ENCODE results near the gene AKAP14. TPM values are rescaled to one million over a fixed set of nuclear protein-coding genes. Genes with fewer than 3 reads are reported as not detected.
"Not testable (repeated sequence)": the region's sequence is repeated elsewhere in the genome, so short reads cannot be mapped to it uniquely, and the experiment has no call there.

Gene AKAP14
- total RNA-seq, 1 donor from 2014 or later: not detected

DNA sequence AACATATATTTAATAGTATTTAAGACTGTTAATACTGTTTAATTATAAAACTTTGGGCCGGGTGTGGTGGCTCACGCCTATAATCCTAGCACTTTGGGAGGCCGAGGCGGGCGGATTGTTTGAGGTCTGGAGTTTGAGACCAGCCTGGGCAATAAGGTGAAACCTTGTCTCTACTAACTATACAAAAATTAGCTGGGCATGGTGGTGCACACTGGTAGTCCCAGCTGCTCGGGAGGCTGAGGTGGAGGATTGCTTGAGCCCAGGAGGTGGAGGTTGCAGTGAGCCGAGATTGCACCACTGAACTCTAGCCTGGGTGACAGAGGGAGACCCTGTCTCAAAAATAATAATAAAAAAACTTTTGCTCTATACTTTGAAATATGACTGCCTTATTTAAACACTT is 26.7 kb downstream of the AKAP14 start:
- not testable (repeated sequence) for DNase-seq (ENCODE audit: low spot score)

DNA sequence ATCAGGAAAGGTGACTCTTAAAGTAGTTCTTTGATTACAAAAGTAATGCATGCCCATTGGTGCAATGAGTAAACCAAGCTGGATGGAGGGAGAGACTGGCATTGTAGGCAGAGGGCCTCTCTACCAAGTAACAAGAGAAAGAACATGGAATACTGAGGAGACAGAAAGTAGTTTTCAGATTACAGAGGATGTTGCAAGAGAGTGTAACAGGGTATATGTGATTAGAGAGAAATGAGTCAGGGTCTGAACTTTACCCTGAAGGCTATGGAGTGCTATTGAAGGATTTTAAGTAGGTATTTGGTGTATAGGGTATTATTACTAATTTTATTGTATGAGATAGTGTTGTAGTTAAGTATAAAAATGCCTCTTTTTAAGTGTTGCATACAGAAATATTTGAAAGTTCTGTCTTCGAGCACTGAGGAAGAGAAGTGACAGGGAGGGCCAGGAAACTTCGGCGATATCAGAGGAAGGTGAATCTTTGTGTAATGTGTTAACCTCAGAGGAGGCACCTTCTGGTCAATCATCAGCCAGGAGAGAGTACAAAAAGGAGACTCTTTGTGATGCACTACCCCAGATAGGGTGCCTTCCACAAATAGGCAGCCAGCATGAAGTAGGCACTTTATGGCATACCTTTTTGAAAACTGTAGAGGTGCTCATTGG is 39.7 kb downstream of the AKAP14 start:
- no peak for DNase-seq (ENCODE audit: low spot score)

DNA sequence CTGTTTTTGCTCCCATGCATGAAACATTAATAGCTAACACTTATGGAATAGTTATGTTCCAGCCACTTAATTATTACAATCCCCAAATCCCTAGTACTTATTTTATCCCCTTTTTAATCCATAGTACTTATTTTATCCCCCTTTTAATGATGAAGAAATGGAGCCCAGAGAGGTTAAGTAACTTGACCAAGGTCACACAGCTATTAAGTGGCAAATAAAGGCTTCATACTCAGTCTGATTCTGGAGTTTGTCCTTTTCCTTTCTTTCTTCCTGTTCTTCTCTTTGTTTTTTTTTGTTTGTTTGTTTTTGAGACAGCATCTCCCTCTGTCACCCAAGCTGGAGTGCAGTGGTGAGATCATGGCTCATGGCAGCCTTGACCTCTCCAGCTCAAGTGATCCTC is 45.6 kb downstream of the AKAP14 start:
- DNase-seq (ENCODE audit: low spot score): no peak

DNA sequence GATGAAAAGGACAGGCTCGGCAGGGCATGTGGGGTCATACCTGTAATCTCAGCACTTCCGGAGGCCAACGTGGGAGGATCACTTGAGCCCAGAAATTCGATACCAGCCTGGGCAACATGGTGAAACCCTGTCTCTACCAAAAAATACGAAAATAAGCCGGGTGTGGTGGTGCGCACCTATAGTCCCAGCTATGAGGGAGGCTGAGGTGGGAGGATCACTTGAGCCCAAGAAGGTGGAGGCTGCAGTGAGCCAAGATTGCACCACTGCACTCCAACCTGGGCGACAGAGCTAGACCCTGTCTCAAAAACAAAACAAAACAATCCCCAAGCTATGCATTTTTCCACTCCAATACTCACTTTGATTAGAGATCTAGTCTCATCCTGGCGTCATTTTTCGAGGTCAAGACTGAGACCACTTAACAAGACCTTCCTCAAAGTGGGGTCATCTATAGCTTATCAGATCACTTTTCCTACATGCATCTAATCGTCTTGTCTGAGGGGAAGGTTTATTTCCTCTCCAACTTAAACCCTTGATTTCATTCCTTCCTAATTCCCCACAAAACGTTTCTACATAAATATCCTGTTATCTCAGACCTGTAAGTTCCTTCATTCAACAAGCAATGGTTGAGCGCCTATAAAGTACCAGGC is 46.6 kb downstream of the AKAP14 start:
- no peak for DNase-seq (ENCODE audit: low spot score)

DNA sequence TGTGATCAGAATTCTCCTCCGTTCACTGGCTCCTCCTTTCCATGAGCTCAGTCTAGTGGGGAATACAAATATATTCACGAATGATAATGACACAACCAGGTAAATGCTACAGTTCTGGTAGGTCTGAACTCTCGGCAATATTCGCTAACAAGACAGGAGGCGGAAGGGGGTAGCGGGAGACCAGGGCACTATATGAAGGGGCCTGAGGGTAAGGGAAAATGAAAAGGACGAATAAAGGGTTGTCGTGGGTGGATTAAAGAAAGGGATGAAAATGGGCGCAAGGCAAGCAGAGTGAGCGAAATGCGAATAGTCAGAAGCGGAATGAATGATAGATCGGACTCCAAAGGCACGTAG is 47.1 kb downstream of the AKAP14 start:
- DNase-seq (ENCODE audit: low spot score): no peak

DNA sequence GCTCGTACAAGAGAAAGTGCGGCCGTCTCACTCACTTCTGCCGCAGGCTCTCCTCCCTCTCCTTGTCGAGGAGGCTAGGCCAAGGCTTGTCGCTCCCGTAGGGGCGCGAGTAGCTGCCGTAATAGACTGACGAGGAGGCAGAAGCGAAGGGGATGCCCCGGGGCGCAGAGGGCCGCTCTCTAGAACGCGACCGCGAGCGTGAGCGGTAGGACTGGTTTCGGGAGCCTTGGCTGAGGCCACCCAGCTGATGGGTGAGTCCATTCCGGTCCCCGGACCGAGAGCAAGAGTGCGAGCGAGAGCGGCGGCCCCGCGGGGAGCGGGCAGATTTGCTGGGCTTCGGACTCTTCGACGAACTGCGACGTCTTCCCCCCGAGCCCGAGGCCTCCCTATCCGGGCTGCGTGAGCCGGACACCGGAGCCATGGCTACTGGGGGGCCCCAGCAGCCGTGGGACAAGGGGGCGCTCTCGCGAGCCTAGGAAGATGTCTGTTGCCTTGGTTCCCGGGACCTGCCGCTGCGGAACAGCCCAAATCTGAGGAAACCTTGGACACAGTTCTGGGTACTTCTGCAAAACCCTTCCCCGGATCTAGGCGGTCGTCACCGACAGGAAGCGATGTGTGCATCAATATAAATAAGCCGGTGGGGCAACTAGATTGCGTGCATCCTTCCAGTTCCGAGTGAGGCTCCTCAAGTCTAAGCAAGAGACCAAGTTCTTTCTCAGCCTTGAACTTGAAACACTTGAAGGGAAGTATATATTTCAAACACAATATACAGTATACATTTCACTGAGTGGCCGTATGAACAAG is 47.7 kb downstream of the AKAP14 start, which contains the start of gene NKAP:
TSS of gene NKAP (minus strand) at position 567 of the 804 bp plus-strand sequence. CDS start at position 421, 146 bp downstream.
- peak; percentile 83 for DNase-seq (ENCODE audit: low spot score)

DNA sequence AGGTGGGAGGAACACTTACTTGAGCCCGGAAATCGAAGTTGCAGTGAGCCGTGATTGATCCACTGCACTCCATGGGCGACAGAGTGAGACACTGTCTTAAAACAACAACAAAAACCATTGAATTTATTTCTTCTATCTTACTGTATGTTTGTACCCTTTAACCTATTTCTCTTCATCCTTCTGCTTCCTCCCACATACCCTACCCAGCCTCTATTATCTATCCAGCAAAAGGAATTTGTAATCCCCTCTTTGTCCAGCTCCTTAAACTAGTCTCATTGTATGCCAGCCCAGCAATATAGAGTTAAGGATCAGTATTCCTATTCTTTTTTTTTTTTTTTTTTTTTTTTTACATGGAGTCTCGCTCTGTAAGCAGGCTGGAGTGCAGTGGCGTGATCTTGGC is 49.8 kb downstream of the AKAP14 start:
- no peak for DNase-seq (ENCODE audit: low spot score)

DNA sequence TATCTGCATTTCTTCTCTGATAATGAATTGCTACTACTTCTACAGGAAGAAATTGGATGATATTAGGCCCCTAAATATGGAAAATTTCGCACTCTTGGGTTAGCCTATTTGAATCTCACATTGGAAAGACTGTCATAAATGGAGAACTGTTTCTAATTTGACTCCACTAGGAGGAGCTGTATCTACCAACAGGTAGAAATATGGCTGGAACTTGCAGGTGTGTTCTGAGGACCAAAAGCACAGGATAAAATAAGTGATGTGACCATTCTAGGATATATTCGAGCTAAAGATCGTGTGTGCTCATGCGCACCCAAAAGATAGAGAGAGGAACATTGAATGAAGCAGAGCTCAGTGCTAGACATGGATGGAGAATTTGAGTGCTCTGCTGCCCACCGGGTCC is 52.7 kb downstream of the AKAP14 start:
- DNase-seq (ENCODE audit: low spot score): no peak

DNA sequence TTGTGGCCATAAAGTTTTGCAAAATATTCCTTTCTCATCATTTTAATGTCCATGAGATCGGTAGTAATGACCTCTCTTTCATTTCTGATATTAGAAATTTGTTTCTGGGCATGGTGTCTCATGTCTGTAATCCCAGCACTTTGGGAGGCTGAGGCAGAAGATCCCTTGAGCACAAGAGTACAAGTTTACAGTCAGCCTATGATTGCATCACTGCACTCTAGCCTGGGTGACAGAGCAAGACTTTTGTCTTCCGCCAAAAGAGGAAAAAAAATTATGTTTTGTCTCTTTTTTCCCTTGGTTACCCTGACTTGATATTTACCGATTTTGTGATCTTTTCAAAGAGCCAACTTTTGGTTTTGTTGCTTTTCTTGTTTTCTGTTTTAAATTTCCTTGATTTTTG is 58.7 kb downstream of the AKAP14 start:
- no peak for DNase-seq (ENCODE audit: low spot score)

DNA sequence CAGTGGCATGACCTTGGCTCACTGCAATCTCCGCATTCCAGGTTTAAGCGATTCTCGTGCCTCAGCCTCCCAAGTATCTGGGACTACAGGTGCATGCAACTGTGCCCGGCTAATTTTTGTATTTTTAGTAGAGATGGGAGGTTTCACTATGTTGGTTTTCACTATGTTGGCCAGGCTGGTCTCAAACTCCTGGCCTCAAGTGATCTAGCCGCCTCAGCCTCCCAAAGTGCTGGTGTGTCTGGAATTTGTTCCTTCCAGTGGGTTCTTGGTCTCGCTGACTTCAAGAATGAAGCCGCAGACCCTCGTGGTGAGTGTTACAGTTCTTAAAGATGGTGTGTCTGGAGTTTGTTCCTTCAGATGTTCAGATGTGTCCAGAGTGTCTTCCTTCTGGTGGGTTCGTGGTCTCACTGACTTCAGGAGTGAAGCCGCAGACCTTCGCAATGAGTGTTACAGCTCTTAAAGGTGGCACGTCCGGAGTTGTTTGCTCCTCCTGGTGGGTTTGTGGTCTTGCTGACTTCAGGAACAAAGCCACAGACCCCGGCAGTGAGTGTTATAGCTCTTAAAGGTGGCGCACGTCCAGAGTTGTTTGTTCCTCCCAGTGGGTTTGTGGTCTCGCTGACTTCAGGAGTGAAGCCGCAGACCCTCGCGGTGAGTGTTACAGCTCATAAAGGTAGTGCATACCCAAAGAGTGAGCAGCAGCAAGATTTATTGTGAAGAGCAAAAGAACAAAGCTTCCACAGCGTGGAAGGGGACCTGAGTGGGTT is 60.3 kb downstream of the AKAP14 start:
- DNase-seq (ENCODE audit: low spot score): not testable (repeated sequence)

DNA sequence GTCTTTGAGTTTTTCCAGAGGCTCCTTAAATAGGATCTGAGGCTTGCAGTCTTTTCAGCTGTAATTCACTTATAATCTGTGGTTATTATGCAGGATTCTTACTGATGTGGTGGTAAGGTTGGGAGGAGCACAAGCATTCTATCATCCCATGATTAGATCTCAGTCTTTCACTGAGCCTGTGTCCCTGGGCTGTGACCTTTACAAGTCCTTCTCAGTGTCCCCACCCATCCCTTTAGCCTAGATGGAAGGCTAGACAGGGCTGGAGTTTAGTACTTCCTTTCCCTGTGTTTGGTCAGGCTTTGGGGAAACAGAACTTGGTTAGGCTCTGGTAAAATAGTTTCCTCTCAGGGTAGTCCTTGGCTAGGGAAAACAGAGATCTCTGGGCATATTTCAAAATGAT is 64.9 kb downstream of the AKAP14 start:
- DNase-seq (ENCODE audit: low spot score): no peak

DNA sequence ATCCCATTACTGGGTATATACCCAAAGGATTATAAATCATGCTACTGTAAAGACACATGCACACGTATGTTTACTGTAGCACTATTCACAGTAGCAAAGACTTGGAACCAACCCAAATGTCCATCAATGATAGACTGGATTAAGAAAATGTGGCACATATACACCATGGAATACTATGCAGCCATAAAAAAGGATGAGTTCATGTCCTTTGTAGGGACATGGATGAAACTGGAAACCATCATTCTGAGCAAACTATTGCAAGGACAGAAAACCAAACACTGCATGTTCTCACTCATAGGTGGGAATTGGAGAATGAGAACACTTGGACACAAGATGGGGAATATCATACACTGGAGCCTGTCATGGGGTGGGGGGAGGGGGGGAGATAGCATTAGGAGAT is 71.1 kb downstream of the AKAP14 start:
- DNase-seq (ENCODE audit: low spot score): not testable (repeated sequence)

Other genes starting within 250 kb of the AKAP14 start
- 36.3 TPM for gene SEPTIN6, start 202.7 kb upstream of the AKAP14 start, total RNA-seq
- 4.7 TPM for gene SOWAHD, start 137.3 kb upstream of the AKAP14 start, total RNA-seq
- 917 TPM for gene RPL39, start 104.3 kb upstream of the AKAP14 start, total RNA-seq
- 7.3 TPM for gene UPF3B, start 42.9 kb upstream of the AKAP14 start, total RNA-seq
- gene RNF113A, start 24.2 kb upstream of the AKAP14 start, total RNA-seq: 14.0 TPM
- gene NDUFA1, start 24.1 kb upstream of the AKAP14 start, total RNA-seq: 114 TPM
- gene NKAP, start 47.9 kb downstream of the AKAP14 start, total RNA-seq: 7.1 TPM
- gene RHOXF2B, start 181.8 kb downstream of the AKAP14 start, total RNA-seq: not detected
- gene RHOXF1, start 220.0 kb downstream of the AKAP14 start, total RNA-seq: 0.29 TPM

All from mucosa of gallbladder (tissue), 1 donor.